Osteoblast (primary cell): ENCODE results near the gene BMPR1B. TPM values are rescaled to one million over a fixed set of nuclear protein-coding genes. Genes with fewer than 3 reads are reported as not detected.

Source experiments
- DNase-seq: peaks from one replicate; pipeline ENCODE4 v3.0.0; 2011; ENCODE audit warnings: low spot score, mixed read lengths; ENCODE audit not compliant: insufficient read length; ENCODE audit errors: missing footprints
- H2AFZ ChIP-seq: 2 replicates; pipeline ENCODE4 v1.6.0; 2011; ENCODE audit warnings: mild to moderate bottlenecking, low read length
- H3K27ac ChIP-seq: 2 replicates; pipeline ENCODE4 v1.5.1; 2011; ENCODE audit warnings: mild to moderate bottlenecking, low read depth, low read length, moderate library complexity
- H3K27me3 ChIP-seq: 2 replicates; pipeline ENCODE4 v1.6.0; 2012; ENCODE audit warnings: mild to moderate bottlenecking, control low read depth, inconsistent platforms, low read length, moderate library complexity; ENCODE audit not compliant: insufficient read depth
- H3K36me3 ChIP-seq: 2 replicates; pipeline ENCODE4 v1.5.1; 2011; ENCODE audit warnings: mild to moderate bottlenecking, low read length, control low read depth, moderate library complexity; ENCODE audit not compliant: insufficient read depth
- H3K4me1 ChIP-seq: 2 replicates; pipeline ENCODE4 v1.5.1; 2011; ENCODE audit warnings: mild to moderate bottlenecking, low read length, control low read depth, moderate library complexity; ENCODE audit not compliant: insufficient read depth
- H3K4me2 ChIP-seq: 2 replicates; pipeline ENCODE4 v1.6.0; 2011; ENCODE audit warnings: mild to moderate bottlenecking, low read length; ENCODE audit not compliant: insufficient read depth
- H3K4me3 ChIP-seq: fragments of 200-600 bp; sonication (generic); 3 replicates; pipeline ENCODE4 v1.5.1; 2012; ENCODE audit warnings: mild to moderate bottlenecking, low read length, inconsistent platforms; ENCODE audit not compliant: insufficient read depth
- H3K79me2 ChIP-seq: 2 replicates; pipeline ENCODE4 v1.6.0; 2012; ENCODE audit warnings: mild to moderate bottlenecking, low read length, control low read depth, inconsistent platforms; ENCODE audit not compliant: insufficient read depth
- H3K9me3 ChIP-seq: 2 replicates; pipeline ENCODE4 v1.5.1; 2011; ENCODE audit warnings: low read depth, low read length, control low read depth
- H4K20me1 ChIP-seq: 2 replicates; pipeline ENCODE4 v1.6.0; 2012; ENCODE audit warnings: mild to moderate bottlenecking, low read length, control low read depth; ENCODE audit not compliant: insufficient read depth
- CTCF ChIP-seq: IDR thresholded peaks from 2 replicates; pipeline ENCODE4 v1.5.1; 2011; ENCODE audit warnings: mild to moderate bottlenecking, low read depth, low read length, moderate library complexity; ENCODE audit errors: extremely low read depth
- total RNA-seq: library from RNA; depleted of rRNA; stranded (reverse); fragments of >200 nt; gene quantifications from 2 replicates; pipeline ENCODE4 v1.2.3, GENCODE V29; 2012

BMPR1B gene
- total RNA-seq, 1 donor, result 2.5 TPM

- no peak overlapping the region for H3K4me2 ChIP-seq
- no peaks in the 10 kb centered on the region for H3K27me3 ChIP-seq
- no peaks in the 10 kb centered on the region for H3K4me1 ChIP-seq
- no peaks in the 10 kb centered on the region for H4K20me1 ChIP-seq
- no peaks in the 10 kb centered on the region for H3K79me2 ChIP-seq
- TF ChIP-seq CTCF, result no peak
- H2AFZ ChIP-seq, result no peak overlapping the region
- no peak for DNase-seq
- no peak overlapping the region for H3K4me3 ChIP-seq
- H3K36me3 ChIP-seq, result no peaks in the 10 kb centered on the region
- no peak overlapping the region for H3K27ac ChIP-seq
- no peaks in the 10 kb centered on the region for H3K9me3 ChIP-seq
Measured at GRCh38 chr4:95085124-95085833, 327.5 kb downstream of the BMPR1B start.

GRCh38 chr4:95086551-95086950, 328.8 kb downstream of the BMPR1B start:
- Histone ChIP-seq H3K4me1 (no peaks in the 10 kb centered on the region), H4K20me1 (no peaks in the 10 kb centered on the region), H3K4me2 (no peak overlapping the region), H3K79me2 (no peaks in the 10 kb centered on the region), H2AFZ (no peak overlapping the region), H3K9me3 (no peaks in the 10 kb centered on the region), H3K27me3 (no peaks in the 10 kb centered on the region), H3K27ac (no peak overlapping the region), H3K4me3 (no peak overlapping the region), H3K36me3 (no peaks in the 10 kb centered on the region)
- no peak for DNase-seq
- TF ChIP-seq CTCF, result no peak

GRCh38 chr4:95087657-95088455, 330.1 kb downstream of the BMPR1B start:
- Histone ChIP-seq H3K9me3 (no peaks in the 10 kb centered on the region), H3K27ac (no peak overlapping the region), H3K36me3 (no peaks in the 10 kb centered on the region), H3K4me1 (no peaks in the 10 kb centered on the region), H3K27me3 (no peaks in the 10 kb centered on the region), H2AFZ (peak overlapping the region; percentile 56), H3K4me2 (no peak overlapping the region), H3K79me2 (no peaks in the 10 kb centered on the region), H3K4me3 (no peak overlapping the region), H4K20me1 (no peaks in the 10 kb centered on the region)
- peak; percentile 63 for DNase-seq
- TF ChIP-seq CTCF, result no peak

- Histone ChIP-seq H3K36me3 (no peaks in the 10 kb centered on the region), H3K4me2 (no peak overlapping the region), H3K4me1 (no peaks in the 10 kb centered on the region), H3K79me2 (no peaks in the 10 kb centered on the region), H2AFZ (no peak overlapping the region), H3K27me3 (no peaks in the 10 kb centered on the region), H4K20me1 (no peaks in the 10 kb centered on the region), H3K9me3 (no peaks in the 10 kb centered on the region), H3K4me3 (no peak overlapping the region), H3K27ac (no peak overlapping the region)
- no peak for TF ChIP-seq CTCF
- no peak for DNase-seq
Measured at GRCh38 chr4:95091272-95091671, 333.5 kb downstream of the BMPR1B start.
